Tibial nerve (tissue), 3 donors: ENCODE measurements around the gene MRPL38.

Source experiments
- CTCF ChIP-seq, 5 experiments: fragments of 200-600 bp in 3 of 5; fragments of 450-650 bp in 2 of 5; sonication (generic) in 3 of 5; IDR thresholded peaks; one replicate each; pipeline ENCODE4 v1.5.1; 2016 to 2019; ENCODE audit warnings: antibody characterized with exemption in 5 of 5, mild to moderate bottlenecking in 3 of 5, moderate library complexity in 2 of 5
- POLR2A ChIP-seq, 2 donors: fragments of 450-650 bp; IDR thresholded peaks; one replicate each; pipeline ENCODE4 v1.6.1; 2017; ENCODE audit warnings: antibody characterized with exemption in 2 of 2, mild to moderate bottlenecking in 2 of 2, moderate library complexity in 2 of 2

DNA sequence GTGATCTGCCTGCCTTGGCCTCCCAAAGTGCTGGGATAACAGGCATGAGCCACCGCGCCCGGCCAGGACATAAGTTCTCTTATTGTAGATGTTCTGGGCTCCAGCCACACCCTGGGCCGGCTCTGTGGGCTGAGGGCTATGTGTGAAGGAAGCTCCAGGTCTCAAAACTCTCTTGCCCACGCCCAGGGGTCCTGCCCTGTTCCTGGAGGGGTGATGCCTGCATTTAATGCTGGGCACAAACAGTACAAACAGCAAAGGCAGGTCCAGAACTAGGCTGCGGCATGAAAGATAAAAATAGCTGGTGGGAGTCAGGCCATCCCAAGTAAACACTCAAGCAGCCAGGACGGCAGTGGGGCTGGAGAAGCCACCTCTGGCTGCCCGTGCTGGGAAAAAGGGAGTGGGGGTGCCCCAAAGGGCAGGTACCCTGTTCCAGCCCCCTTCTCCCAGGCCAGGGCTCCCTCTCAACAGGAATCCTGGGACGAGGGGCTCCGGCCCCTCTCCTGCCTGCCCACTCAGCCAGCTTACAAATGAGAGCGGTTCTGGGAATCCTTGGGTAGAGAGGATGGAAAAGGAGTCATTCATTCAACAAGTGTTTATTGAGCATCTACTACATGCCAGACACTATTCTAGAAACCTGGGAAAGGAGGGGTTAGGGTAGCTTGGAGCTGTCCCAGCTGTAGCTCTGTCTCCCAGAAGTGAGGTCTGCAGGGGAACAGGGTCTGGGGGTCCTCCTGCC lies 30.9 kb downstream of the MRPL38 start:
- TF ChIP-seq CTCF (IDR thresholded peaks at IDR 0.05) (no peak), POLR2A (IDR thresholded peaks at IDR 0.05) (no peak)
